GM18499 (cell line): ENCODE results near the gene SPPL2B.
"Not testable (repeated sequence)": the region's sequence is repeated elsewhere in the genome, so short reads cannot be mapped to it uniquely, and the experiment has no call there.

Source experiments
- ATAC-seq: cut with Tn5 transposase; IDR thresholded peaks from one replicate; pipeline ENCODE4 v1.9.1; 2021; ENCODE audit warnings: moderate number of reproducible peaks; ENCODE audit not compliant: insufficient read depth, unreplicated experiment

SPPL2B gene

GRCh38 chr19:2397173-2397572 is 68.7 kb downstream of the SPPL2B start:
- not testable (repeated sequence) for ATAC-seq

GRCh38 chr19:2398735-2399305 is 70.3 kb downstream of the SPPL2B start:
- ATAC-seq = no peak

DNA sequence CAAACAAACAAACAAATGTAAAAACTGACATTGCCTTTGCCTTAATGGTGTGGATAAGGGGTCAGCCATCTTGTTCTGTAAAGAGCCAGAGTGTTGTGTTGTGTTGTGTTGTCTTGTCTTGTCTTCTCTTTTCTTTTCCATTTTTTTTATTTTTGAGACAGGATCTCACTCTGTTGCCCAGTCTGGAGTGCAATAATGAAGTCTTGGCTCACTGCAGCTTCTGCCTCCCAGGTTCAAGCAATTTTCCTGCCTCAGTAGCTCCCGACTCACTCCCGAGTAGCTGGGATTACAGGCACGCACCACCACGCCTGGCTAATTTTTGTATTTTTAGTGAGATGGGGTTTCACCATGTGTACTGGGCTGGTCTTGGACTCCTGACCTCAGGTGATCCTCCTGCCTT is 71.1 kb downstream of the SPPL2B start:
- ATAC-seq = no peak
